Thymus (tissue), 11 donors: Measurements from ENCODE around the gene ZNF101. TPM values are rescaled to one million over a fixed set of nuclear protein-coding genes. Genes with fewer than 3 reads are reported as not detected.

ENCODE experiments used
- DNase-seq, 9 donors: peaks; one replicate each; pipeline ENCODE4 v3.0.0-alpha.2; 2013; ENCODE audit warnings: low spot score in 9 of 9, low read depth in 6 of 9, missing footprints in 1 of 9
- H3K27ac ChIP-seq, 2 donors: one replicate each; pipeline ENCODE4 v1.5.1; 2013; ENCODE audit warnings: control low read depth in 1 of 2, low read depth in 1 of 2, low read length in 1 of 2, mild to moderate bottlenecking in 1 of 2, moderate library complexity in 1 of 2
- H3K27me3 ChIP-seq, 2 donors: one replicate each; pipeline ENCODE4 v1.5.1; 2013; ENCODE audit warnings: low read length in 1 of 2; ENCODE audit not compliant: control insufficient read depth in 2 of 2, insufficient read depth in 1 of 2
- H3K36me3 ChIP-seq, 2 donors: one replicate each; pipeline ENCODE4 v1.5.1; 2013; ENCODE audit warnings: low read length in 1 of 2, mild to moderate bottlenecking in 1 of 2, moderate library complexity in 1 of 2; ENCODE audit not compliant: control insufficient read depth in 2 of 2, insufficient read depth in 2 of 2
- H3K4me1 ChIP-seq, 2 donors: one replicate each; pipeline ENCODE4 v1.5.1; 2013; ENCODE audit warnings: low read length in 2 of 2; ENCODE audit not compliant: control insufficient read depth in 2 of 2, insufficient read depth in 2 of 2
- H3K4me3 ChIP-seq, 2 donors: one replicate each; pipeline ENCODE4 v1.5.1; 2013; ENCODE audit warnings: low read length in 2 of 2, control low read depth in 1 of 2, mild to moderate bottlenecking in 1 of 2
- H3K9me3 ChIP-seq, 2 donors: one replicate each; pipeline ENCODE4 v1.5.1; 2013; ENCODE audit warnings: low read length in 1 of 2, mild to moderate bottlenecking in 1 of 2; ENCODE audit not compliant: control insufficient read depth in 2 of 2, insufficient read depth in 1 of 2
- WGBS: extraction: QIAGEN DNeasy Blood & Tissue Kit; methylation state at CpG from one replicate; pipeline ENCODE4 v1.1.7; 2013; 5-methylcytosine and 5-hydroxymethylcytosine counted together
- polyA plus RNA-seq: library from polyadenylated mRNA; stranded (reverse); fragments of 200-250 nt; gene quantifications from one replicate; pipeline ENCODE4 v1.2.3, GENCODE V29; 2013
- total RNA-seq: library from RNA; stranded (reverse); fragments of 120-200 nt; gene quantifications from one replicate; pipeline ENCODE4 v1.2.4, GENCODE V29; 2013
- donor health status: healthy.

Gene ZNF101
- total and polyA plus RNA-seq, 2 donors, result 37.8 to 66.6 TPM

GRCh38 chr19:19655051-19655594 is 13.5 kb upstream of the ZNF101 start:
- no peaks in the 10 kb centered on the region for H3K27me3 ChIP-seq
- WGBS, result 97% methylated on average over 22 of the region's 22 CpGs

GRCh38 chr19:19655641-19656343 is 12.8 kb upstream of the ZNF101 start:
- Histone ChIP-seq H3K27me3 (no peaks in the 10 kb centered on the region), H3K4me3 (no peak overlapping the region), H3K9me3 (no peaks in the 10 kb centered on the region), H3K27ac (no peak overlapping the region), H3K4me1 (no peaks in the 10 kb centered on the region), H3K36me3 (peaks cover 91 to 93% of the 10 kb centered on the region in 2 donors)
- DNase-seq, result no peak
- 98% methylated on average over 27 of the region's 27 CpGs for WGBS

More at GRCh38 chr19:19655051-19655594, 13.5 kb upstream of the ZNF101 start:
- DNase-seq, result no peak
- no peak overlapping the region for H3K27ac ChIP-seq
- H3K9me3 ChIP-seq, result no peaks in the 10 kb centered on the region
- H3K4me1 ChIP-seq, result no peaks in the 10 kb centered on the region
- peaks cover 98 to 100% of the 10 kb centered on the region in 2 donors for H3K36me3 ChIP-seq
- no peak overlapping the region for H3K4me3 ChIP-seq

GRCh38 chr19:19656451-19657396 is 11.9 kb upstream of the ZNF101 start:
- 97% methylated on average over 33 of the region's 33 CpGs for WGBS
- DNase-seq, result no peak
- Histone ChIP-seq H3K4me1 (peaks cover 0 to 5% of the 10 kb centered on the region in 2 donors), H3K9me3 (no peaks in the 10 kb centered on the region), H3K27me3 (no peaks in the 10 kb centered on the region), H3K4me3 (no peak overlapping the region), H3K36me3 (peaks cover 84 to 85% of the 10 kb centered on the region in 2 donors), H3K27ac (no peak overlapping the region)

DNA sequence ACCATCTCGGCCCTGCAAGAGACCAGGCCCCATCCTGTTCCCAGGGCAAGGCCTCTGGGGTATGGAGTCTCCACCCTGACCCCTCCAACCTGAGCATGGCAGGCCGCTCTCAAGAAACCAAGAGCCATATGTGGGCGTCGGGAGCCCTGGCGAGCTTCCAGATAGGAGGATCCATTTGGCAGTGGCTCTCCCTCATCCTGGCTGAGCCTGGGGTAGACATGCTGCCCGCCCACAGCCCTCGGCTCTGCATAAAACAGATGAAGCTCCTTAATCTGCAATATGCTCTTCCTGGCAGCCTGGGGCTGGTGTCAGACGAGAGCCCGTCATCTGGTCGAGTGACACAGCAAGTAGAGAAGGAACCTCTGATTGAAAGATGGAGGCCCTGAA is 11.2 kb upstream of the ZNF101 start:
- DNase-seq, result no peak
- no peak overlapping the region for H3K27ac ChIP-seq
- 96% methylated on average over 10 of the region's 10 CpGs for WGBS

GRCh38 chr19:19659646-19660245 is 8.9 kb upstream of the ZNF101 start:
- H3K36me3 ChIP-seq, result peaks cover 54 to 57% of the 10 kb centered on the region in 2 donors
- DNase-seq, result no peak
- peaks cover 0 to 3% of the 10 kb centered on the region in 2 donors for H3K9me3 ChIP-seq
- WGBS, result 97% methylated on average over 17 of the region's 17 CpGs
- H3K4me3 ChIP-seq, result no peak overlapping the region
- no peaks in the 10 kb centered on the region for H3K27me3 ChIP-seq
- H3K27ac ChIP-seq, result no peak overlapping the region
- H3K4me1 ChIP-seq, result peaks cover 6 to 23% of the 10 kb centered on the region in 2 donors

More for the DNA sequence above, 11.2 kb upstream of the ZNF101 start:
- Histone ChIP-seq H3K9me3 (no peaks in the 10 kb centered on the region), H3K36me3 (peaks cover 77 to 79% of the 10 kb centered on the region in 2 donors), H3K4me1 (peaks cover 0 to 12% of the 10 kb centered on the region in 2 donors), H3K4me3 (no peak overlapping the region), H3K27me3 (no peaks in the 10 kb centered on the region)

GRCh38 chr19:19661141-19661674 is 7.4 kb upstream of the ZNF101 start:
- no peak overlapping the region for H3K4me3 ChIP-seq
- WGBS, result 96% methylated on average over 10 of the region's 10 CpGs
- H3K27ac ChIP-seq, result peak overlapping the region in 1 of 2 donors; percentile 14
- peaks cover 39 to 42% of the 10 kb centered on the region in 2 donors for H3K36me3 ChIP-seq
- H3K27me3 ChIP-seq, result no peaks in the 10 kb centered on the region
- H3K9me3 ChIP-seq, result peaks cover 0 to 9% of the 10 kb centered on the region in 2 donors
- no peak for DNase-seq
- peaks cover 6 to 23% of the 10 kb centered on the region in 2 donors for H3K4me1 ChIP-seq

- H3K4me1 ChIP-seq, result peaks cover 6 to 25% of the 10 kb centered on the region in 2 donors
- peaks cover 34 to 37% of the 10 kb centered on the region in 2 donors for H3K36me3 ChIP-seq
- H3K4me3 ChIP-seq, result peak overlapping the region in 1 of 2 donors; percentile 67
- 90% methylated on average over 18 of the region's 18 CpGs for WGBS
- H3K9me3 ChIP-seq, result peaks cover 0 to 15% of the 10 kb centered on the region in 2 donors
- H3K27ac ChIP-seq, result peak overlapping the region in 1 of 2 donors; percentile 86
- DNase-seq, result peak in 2 of 9 donors; percentile 24 to 56
- H3K27me3 ChIP-seq, result no peaks in the 10 kb centered on the region
These were observed 6.9 kb upstream of the ZNF101 start for GRCh38 chr19:19661675-19662251.

GRCh38 chr19:19662344-19662743 is 6.3 kb upstream of the ZNF101 start:
- Histone ChIP-seq H3K27me3 (no peaks in the 10 kb centered on the region), H3K4me1 (peaks cover 6 to 27% of the 10 kb centered on the region in 2 donors), H3K4me3 (peak overlapping the region; percentile 67 to 97), H3K36me3 (peaks cover 28 to 31% of the 10 kb centered on the region in 2 donors), H3K27ac (peak overlapping the region in 1 of 2 donors; percentile 86), H3K9me3 (peaks cover 0 to 21% of the 10 kb centered on the region in 2 donors)
- no peak for DNase-seq
- WGBS, result 93% methylated on average over 8 of the region's 8 CpGs
